COLO829 (cell line): ENCODE measurements around the gene KLF17.
"Not testable (repeated sequence)": the region's sequence is repeated elsewhere in the genome, so short reads cannot be mapped to it uniquely, and the experiment has no call there.

Experiments
- DNase-seq: peaks from one replicate; pipeline ENCODE4 v3.0.0; 2012; ENCODE audit warnings: low spot score

Gene KLF17

GRCh38 chr1:44110916-44111315 lies 7.7 kb upstream of the KLF17 start:
- no peak for DNase-seq

GRCh38 chr1:44111861-44112260 lies 6.8 kb upstream of the KLF17 start:
- DNase-seq, result no peak

GRCh38 chr1:44112486-44112885 lies 6.1 kb upstream of the KLF17 start:
- DNase-seq, result no peak

- no peak for DNase-seq
These were observed 5.5 kb upstream of the KLF17 start for GRCh38 chr1:44113095-44113609.

- no peak for DNase-seq
These were observed 4.5 kb upstream of the KLF17 start for GRCh38 chr1:44114098-44114497.

- not testable (repeated sequence) for DNase-seq
These were observed 1.3 kb upstream of the KLF17 start for GRCh38 chr1:44117272-44117671.

- no peak for DNase-seq
These were observed 904 bp downstream of the KLF17 start for GRCh38 chr1:44119525-44119924.

GRCh38 chr1:44120398-44120949 lies 1.9 kb downstream of the KLF17 start:
- no peak for DNase-seq

GRCh38 chr1:44129616-44130500 lies 11.2 kb downstream of the KLF17 start:
- no peak for DNase-seq

- no peak for DNase-seq
These were observed 12.8 kb downstream of the KLF17 start for GRCh38 chr1:44131411-44131810.

- DNase-seq, result no peak
These were observed 15.7 kb downstream of the KLF17 start for GRCh38 chr1:44134071-44134920.

GRCh38 chr1:44135886-44136285 lies 17.3 kb downstream of the KLF17 start:
- no peak for DNase-seq

GRCh38 chr1:44138239-44138638 lies 19.6 kb downstream of the KLF17 start:
- no peak for DNase-seq

- DNase-seq, result not testable (repeated sequence)
These were observed 20.9 kb downstream of the KLF17 start for GRCh38 chr1:44139565-44139964.

- no peak for DNase-seq
These were observed 22.9 kb downstream of the KLF17 start, which contains the start of gene KLF18 for GRCh38 chr1:44141531-44141930. Gene KLF18 (minus strand): TSS chr1:44141631. CDS start chr1:44141631, 0 bp downstream.

- DNase-seq, result no peak
These were observed 26.5 kb downstream of the KLF17 start for GRCh38 chr1:44144962-44145756.

GRCh38 chr1:44146536-44147361 lies 28.1 kb downstream of the KLF17 start:
- DNase-seq, result no peak

GRCh38 chr1:44147582-44147981 lies 29.0 kb downstream of the KLF17 start:
- no peak for DNase-seq

GRCh38 chr1:44151332-44151731 lies 32.7 kb downstream of the KLF17 start:
- DNase-seq, result no peak

GRCh38 chr1:44151808-44152207 lies 33.2 kb downstream of the KLF17 start:
- no peak for DNase-seq

- no peak for DNase-seq
These were observed 34.1 kb downstream of the KLF17 start for GRCh38 chr1:44152692-44153091.
